ENCODE data around the gene PTPRN2. TPM values are rescaled to one million over a fixed set of nuclear protein-coding genes. Genes with fewer than 3 reads are reported as not detected.

The PTPRN2 gene
- total RNA-seq, 2 experiments from 2014 or later, result 4.7 to 4.8 TPM

DNA sequence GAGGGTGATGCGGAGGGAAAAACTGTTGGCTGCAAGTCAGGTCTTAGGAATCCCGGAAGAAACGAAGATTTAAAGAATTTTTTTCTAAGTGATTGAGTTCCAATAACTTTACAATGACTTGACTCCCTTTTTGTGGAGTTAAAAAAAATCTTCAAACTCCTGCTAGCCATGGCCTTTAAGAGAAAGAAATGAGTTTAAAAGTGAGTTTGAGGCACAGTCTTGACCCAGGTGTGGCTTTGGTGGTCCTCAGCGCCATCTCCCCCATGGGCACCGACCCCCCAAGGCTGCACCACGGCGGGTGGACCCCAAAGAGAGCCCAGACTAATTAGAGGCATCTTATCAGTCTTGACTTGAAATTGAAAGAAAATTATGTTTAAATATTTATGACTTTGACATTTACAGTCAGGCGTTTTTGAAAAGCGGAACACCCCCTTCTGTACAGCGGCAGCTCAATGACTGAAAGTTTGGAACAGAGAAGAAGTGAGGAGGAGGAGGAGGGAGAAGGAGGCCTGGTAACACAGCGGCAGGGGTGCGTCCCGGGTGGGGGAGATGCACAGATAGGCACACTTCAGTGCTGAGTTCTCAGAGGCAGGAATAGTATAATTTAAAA is 901.2 kb downstream of the PTPRN2 start:
- Mint-ChIP-seq H3K36me3 (ENCODE audit: low read depth) (no peaks in the 10 kb centered on the region), H3K27me3 (peaks cover 67% of the 10 kb centered on the region), H3K9me3 (no peaks in the 10 kb centered on the region), H3K4me1 (peaks cover 3% of the 10 kb centered on the region), H3K27ac (no peak overlapping the region), H3K4me3 (no peak overlapping the region)
- ChIA-PET CTCF (no interaction called here), POLR2A (no interaction called here)
- DNase-seq, result no peak

DNA sequence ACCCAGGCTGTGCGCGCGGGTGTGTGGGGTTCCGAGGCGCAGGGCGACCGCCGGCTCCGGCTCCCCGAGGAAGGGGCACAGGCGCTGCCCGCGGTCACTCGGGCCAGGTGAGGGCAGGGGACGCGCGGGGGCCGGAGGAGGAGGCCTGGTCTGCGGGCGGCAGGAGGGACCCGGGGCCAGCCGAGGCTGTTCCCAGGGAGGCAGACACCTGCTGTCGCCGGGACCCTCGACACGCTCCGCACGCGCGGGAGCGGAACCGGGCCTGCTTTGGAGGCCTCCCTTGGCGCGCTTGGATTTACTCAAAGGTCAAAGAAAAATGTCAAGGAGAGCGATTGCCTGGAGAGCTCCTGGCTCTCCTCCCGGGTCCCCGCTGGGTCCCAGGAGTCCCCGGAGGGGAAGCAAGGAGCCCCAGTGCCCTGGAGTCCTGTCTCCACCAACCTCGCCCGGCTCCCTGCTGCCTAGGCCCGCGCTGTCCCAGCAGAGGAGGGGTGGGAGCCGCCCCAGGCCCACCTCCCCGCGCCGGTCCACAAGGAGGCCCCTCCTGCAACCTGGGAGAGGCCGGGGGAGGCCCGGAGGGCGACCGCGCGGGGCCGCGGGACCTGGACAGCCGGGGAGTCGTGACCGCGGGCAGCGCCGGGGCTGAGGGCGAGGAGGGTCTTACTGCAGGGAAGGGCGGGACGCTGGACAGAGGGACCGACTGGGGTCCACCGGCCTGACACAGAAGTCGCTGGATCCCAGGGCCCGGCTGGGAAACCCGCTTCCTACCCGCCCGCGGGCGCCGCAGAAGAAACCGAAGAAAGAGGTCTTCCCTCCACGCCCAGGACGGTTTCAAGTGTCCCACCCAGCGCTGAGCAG is 902.0 kb downstream of the PTPRN2 start:
- no peaks in the 10 kb centered on the region for H3K9me3 Mint-ChIP-seq
- peaks cover 1% of the 10 kb centered on the region for H3K4me1 Mint-ChIP-seq
- H3K27ac Mint-ChIP-seq, result no peak overlapping the region
- H3K27me3 Mint-ChIP-seq, result peaks cover 70% of the 10 kb centered on the region
- POLR2A ChIA-PET, result no interaction called here
- CTCF ChIA-PET, result no interaction called here
- H3K36me3 Mint-ChIP-seq (ENCODE audit: low read depth), result no peaks in the 10 kb centered on the region
- no peak for DNase-seq
- no peak overlapping the region for H3K4me3 Mint-ChIP-seq

DNA sequence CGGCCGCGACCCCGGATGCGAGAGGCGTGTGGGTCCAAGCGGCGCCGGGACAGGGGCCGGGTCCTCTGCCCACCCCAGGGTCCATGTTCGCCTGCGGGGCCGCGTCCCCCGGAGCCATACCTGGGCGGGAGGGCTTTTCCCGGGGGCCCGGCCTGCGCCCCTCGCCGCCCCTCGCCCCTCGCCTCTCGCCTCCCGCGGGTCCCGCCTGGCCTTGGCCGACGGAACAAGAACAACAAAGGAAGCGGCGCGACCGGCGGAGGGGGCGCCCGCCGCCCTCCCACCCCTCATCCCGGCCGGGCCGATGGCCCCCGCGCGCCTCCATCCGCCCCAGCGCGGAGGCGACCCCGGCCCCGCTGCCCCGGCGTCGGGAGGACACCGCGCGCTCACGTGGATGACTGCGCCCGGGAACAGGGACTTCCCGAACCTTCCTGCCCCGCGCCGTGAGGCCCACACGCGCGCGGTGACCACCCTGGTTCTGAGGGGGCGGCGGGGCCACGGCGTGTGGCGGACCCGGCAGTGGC is 902.7 kb downstream of the PTPRN2 start:
- Mint-ChIP-seq H3K27me3 (peaks cover 74% of the 10 kb centered on the region), H3K4me1 (peaks cover 1% of the 10 kb centered on the region), H3K4me3 (no peak overlapping the region), H3K9me3 (no peaks in the 10 kb centered on the region), H3K36me3 (ENCODE audit: low read depth) (no peaks in the 10 kb centered on the region), H3K27ac (no peak overlapping the region)
- no peak for DNase-seq
- ChIA-PET POLR2A (no interaction called here), CTCF (no interaction called here)

DNA sequence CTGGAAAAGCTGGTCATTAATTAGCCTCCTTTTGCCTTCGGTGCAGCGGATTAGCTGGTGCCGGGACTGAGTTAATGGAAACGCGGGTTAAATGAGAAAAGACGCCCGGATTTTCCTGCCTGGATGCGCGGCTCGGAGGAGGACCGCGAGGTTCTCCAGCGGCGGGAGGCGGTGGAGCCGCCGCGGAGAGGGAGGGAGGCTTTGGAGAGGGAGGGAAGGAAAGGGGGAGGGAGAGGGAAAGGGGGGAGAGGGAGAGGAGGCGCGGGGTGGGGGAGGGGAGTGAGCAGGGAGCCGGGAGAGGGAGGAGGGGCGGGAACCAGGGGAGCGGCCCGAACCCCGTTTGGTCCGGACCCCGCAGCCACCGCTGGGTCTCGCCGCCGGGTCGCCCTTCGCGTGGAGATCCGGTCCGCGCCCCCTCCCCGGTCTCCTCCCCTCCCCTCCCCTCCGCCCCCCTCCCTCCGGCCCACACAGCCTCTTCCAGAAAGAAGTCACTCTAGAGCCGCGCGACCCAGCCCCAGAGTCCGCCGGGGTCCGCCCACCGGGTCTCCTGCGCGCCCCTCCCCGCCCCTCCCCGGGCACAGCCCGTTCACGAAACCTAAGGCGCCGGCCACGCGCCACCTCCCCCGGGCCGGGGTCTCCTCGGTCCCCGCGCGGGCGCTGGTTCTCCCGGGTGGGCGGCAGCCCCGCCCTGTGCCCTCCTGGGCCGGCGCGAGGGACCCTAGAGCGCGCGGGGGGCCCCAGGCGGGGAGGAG is 903.3 kb downstream of the PTPRN2 start:
- no peak for DNase-seq
- Mint-ChIP-seq H3K4me3 (peak overlapping the region; percentile 7), H3K36me3 (ENCODE audit: low read depth) (no peaks in the 10 kb centered on the region), H3K9me3 (no peaks in the 10 kb centered on the region), H3K4me1 (no peaks in the 10 kb centered on the region), H3K27me3 (peaks cover 74% of the 10 kb centered on the region), H3K27ac (no peak overlapping the region)
- ChIA-PET POLR2A (no interaction called here), CTCF (no interaction called here)

DNA sequence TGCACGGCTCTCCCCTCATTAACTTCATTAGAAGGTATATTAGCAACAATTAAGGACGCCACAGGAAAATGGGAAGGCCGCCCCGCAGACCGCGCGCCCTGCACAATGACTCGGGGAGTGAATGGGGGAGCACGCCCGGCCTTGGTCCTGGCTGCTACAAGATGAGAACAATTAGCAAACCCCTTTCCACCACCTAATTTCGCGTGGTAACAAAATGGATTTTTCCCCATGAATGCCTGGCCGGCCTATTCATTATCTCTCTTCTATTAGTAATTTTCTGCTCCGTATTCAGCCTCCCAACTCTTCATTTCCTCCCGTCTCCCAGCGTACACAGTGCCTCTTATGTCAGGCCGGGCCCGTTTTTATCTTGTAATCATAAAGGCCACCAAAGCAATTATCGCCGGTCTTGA is 903.9 kb downstream of the PTPRN2 start:
- H3K9me3 Mint-ChIP-seq, result no peaks in the 10 kb centered on the region
- ChIA-PET CTCF (no interaction called here), POLR2A (no interaction called here)
- no peaks in the 10 kb centered on the region for H3K36me3 Mint-ChIP-seq (ENCODE audit: low read depth)
- H3K27me3 Mint-ChIP-seq, result peaks cover 80% of the 10 kb centered on the region
- peak overlapping the region; percentile 7 for H3K4me3 Mint-ChIP-seq
- no peak overlapping the region for H3K27ac Mint-ChIP-seq
- H3K4me1 Mint-ChIP-seq, result no peaks in the 10 kb centered on the region
- DNase-seq, result no peak

DNA sequence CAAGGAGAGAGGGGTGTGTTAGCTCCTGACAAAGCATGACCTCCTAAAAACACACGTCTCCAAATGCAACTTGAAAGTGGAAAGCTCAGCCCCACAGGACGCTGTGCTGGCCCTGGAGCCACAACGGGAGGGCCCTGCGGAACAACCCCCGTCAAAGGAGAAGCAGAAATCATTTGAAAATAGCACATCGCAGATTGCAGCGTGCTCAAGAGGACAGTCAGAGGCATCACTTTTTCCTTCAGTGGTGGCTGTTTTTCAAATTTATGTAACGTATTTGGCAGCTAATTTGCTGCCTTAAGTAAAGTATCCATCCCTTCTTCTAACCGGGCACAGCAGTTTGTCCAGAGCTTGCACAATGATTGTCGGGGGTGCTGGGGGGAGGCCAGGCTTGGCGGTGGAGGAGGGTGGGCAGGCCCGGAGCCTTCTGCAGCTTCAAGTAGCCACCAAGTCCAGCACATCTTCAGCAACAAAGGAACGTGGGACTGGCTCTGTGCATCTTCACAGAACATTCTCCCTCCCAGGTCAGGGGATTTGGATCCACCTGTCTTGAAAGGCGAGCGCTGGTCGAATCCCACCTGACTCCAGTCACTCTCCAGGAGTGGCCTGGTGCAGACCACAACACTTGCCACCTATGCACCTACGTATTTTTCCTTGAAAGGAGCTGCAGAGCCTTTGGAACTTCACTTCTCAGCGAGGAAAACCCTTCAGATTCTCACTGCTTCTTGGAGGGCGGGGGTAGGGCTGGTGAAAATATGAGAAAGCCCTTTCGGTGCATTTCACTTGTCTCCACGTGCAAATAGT is 904.5 kb downstream of the PTPRN2 start:
- Mint-ChIP-seq H3K27ac (no peak overlapping the region), H3K4me1 (no peaks in the 10 kb centered on the region), H3K27me3 (peaks cover 80% of the 10 kb centered on the region), H3K4me3 (no peak overlapping the region), H3K9me3 (no peaks in the 10 kb centered on the region), H3K36me3 (ENCODE audit: low read depth) (no peaks in the 10 kb centered on the region)
- no peak for DNase-seq
- CTCF ChIA-PET, result no interaction called here
- POLR2A ChIA-PET, result no interaction called here

DNA sequence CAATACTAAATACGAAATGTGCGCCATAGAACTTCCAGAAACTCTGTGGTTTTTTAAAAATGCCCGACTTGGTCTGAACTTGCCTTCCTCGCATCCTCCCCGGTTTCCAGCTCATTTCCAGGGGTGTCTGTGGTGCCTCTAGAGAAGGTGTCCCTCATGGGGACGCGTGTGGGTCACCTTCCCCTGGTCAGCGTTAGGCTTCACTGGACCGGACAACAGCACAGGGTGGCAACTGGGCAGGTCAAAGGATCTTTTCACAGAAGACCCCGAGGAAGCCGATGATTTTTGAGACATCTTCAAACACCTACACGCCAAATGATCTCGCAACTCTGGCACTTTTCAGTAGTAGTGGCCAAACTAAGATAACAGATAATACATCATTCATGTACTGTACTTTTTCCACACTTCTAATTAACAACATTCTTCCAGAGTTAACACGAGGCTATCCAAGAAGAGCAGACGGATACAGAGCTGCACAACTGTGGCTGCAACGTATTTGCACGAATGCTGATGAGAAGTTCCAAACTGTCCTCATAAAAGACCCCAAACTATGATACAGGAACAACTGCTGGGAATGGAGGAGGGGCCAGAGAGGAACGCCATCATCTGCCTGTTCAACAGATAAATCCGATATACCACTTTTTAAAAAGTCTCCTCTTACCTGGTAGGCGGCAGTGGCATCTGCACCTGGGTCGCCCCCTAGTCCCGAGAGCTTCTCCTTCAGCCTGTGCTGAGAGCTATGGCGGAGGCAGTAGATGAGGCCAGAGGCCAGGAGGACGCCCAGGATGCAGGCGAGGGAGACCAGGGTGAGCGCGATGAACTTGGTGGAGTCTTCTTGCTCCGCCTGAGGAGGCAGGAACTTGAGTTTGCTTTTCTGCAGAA is 905.3 kb downstream of the PTPRN2 start:
- Mint-ChIP-seq H3K27ac (no peak overlapping the region), H3K4me3 (no peak overlapping the region), H3K27me3 (peaks cover 76% of the 10 kb centered on the region), H3K4me1 (no peaks in the 10 kb centered on the region), H3K9me3 (no peaks in the 10 kb centered on the region), H3K36me3 (ENCODE audit: low read depth) (no peaks in the 10 kb centered on the region)
- CTCF ChIA-PET, result interaction anchor here (1.3 to 1.8 kb wide), 2 partner anchors 248 to 250 kb away, joined by 3 to 7 read pairs; no protein-coding TSS in a partner anchor
- DNase-seq, result no peak
- POLR2A ChIA-PET, result no interaction called here

DNA sequence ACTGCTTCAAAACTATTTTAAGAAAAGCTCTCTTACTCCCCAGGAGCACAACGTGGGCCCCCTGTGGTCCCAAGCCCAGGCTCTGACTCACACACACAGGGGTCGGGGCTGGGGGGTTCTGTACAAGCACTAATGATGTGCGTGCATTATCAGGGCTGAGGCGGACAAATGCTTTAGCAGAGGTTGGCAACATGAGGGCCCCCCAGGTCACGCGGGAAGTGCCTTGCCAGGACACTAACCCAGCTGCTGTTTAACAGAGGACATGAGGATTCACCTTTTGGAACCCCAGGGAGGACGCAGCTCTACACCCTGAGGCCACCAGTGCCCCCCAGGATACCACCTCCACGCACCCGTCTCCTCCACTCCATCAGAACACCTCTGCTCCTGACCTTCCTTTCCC is 908.0 kb downstream of the PTPRN2 start:
- Mint-ChIP-seq H3K9me3 (no peaks in the 10 kb centered on the region), H3K27ac (no peak overlapping the region), H3K4me1 (no peaks in the 10 kb centered on the region), H3K27me3 (peaks cover 72% of the 10 kb centered on the region), H3K4me3 (no peak overlapping the region), H3K36me3 (ENCODE audit: low read depth) (no peaks in the 10 kb centered on the region)
- CTCF ChIA-PET, result no interaction called here
- no peak for DNase-seq
- POLR2A ChIA-PET, result no interaction called here

DNA sequence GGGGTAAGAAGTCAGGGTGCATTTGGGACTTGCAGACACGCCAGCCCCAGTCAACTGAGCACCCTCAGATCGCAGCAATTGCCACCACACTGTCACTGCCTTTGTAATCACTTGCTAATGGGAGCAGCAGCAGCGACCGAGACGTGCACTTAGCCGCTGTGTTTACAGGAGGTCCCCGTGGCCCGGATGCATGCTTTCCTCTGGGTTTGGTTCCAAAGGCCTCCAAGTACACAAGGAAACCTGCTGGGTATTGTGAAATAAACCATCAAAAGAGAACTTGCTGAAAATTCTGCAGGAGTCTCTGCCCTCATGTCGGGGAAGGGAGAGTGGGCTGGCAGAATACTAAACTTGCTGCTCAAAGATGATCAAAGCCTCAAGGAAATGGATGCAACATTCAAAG is 909.1 kb downstream of the PTPRN2 start:
- Mint-ChIP-seq H3K36me3 (ENCODE audit: low read depth) (no peaks in the 10 kb centered on the region), H3K27ac (no peak overlapping the region), H3K4me1 (no peaks in the 10 kb centered on the region), H3K4me3 (no peak overlapping the region), H3K27me3 (peaks cover 66% of the 10 kb centered on the region), H3K9me3 (no peaks in the 10 kb centered on the region)
- POLR2A ChIA-PET, result no interaction called here
- CTCF ChIA-PET, result no interaction called here
- no peak for DNase-seq

DNA sequence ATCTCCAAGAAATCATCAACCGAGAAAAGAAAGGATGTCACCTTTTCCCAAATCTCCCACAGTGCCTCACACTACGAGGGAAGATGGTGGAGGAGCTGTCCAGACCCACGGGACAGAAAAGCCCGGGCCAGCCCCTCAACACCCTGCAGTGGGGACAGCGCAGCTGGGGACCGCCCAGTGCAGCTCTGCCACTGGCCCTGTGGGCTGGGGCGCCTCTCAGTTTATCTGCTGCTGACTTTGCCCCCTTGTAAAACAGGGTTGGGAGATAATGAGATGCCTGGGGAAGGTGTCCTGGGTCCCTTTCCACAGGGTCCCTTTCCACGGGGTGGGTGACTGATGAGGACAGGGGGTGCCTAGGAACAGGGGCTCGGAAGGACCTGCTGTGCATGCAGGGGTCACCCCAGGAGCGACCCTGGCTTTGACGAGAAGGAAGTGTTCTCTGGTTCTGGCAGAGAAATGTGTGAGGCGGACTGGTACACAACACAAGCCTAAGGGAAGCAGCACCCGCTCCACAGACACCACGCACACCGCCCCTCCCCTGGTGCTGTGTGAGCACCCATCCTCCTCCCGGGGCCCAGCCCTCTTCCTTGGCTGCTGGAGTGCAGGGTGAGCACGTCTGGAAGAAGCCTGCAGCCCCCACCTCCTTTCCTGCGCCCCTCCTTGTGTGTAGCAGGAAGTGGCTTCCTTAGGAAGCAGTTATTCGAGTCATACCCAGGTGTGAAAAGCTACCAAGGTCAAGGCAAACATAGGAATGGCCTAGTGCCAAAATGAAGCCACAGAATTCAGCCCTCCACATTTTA is 911.0 kb downstream of the PTPRN2 start:
- Mint-ChIP-seq H3K36me3 (ENCODE audit: low read depth) (no peaks in the 10 kb centered on the region), H3K4me3 (no peak overlapping the region), H3K9me3 (no peaks in the 10 kb centered on the region), H3K27ac (no peak overlapping the region), H3K27me3 (peaks cover 50% of the 10 kb centered on the region), H3K4me1 (no peaks in the 10 kb centered on the region)
- POLR2A ChIA-PET, result no interaction called here
- CTCF ChIA-PET, result no interaction called here
- DNase-seq, result no peak

DNA sequence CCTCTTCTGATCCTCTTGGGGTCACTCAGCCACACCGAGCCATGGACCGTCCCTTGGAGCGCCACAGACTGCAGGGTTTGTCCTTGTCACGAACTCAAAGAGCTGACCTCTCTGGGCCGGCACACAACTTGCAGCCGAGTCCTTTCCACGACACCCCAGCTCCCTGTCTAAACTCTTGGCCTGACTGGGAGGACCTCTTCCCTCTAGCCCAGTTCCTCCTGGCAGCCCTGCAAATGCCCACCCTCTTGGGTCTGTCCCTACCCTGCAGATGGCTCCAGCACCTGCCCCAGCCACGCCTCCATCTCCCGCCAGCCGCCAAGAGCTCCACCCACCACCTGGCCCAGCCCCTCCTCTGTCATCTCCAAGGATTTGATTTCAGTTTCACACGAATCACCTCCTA is 911.6 kb downstream of the PTPRN2 start:
- Mint-ChIP-seq H3K36me3 (ENCODE audit: low read depth) (no peaks in the 10 kb centered on the region), H3K27ac (no peak overlapping the region), H3K9me3 (no peaks in the 10 kb centered on the region), H3K4me1 (no peaks in the 10 kb centered on the region), H3K27me3 (peaks cover 44% of the 10 kb centered on the region), H3K4me3 (no peak overlapping the region)
- DNase-seq, result no peak
- POLR2A ChIA-PET, result no interaction called here
- CTCF ChIA-PET, result no interaction called here
